ENCODE data around the gene SLC26A11.
A peak's percentile ranks its signal among the peaks of the same experiment; 100 is the strongest.

SLC26A11 gene

DNA sequence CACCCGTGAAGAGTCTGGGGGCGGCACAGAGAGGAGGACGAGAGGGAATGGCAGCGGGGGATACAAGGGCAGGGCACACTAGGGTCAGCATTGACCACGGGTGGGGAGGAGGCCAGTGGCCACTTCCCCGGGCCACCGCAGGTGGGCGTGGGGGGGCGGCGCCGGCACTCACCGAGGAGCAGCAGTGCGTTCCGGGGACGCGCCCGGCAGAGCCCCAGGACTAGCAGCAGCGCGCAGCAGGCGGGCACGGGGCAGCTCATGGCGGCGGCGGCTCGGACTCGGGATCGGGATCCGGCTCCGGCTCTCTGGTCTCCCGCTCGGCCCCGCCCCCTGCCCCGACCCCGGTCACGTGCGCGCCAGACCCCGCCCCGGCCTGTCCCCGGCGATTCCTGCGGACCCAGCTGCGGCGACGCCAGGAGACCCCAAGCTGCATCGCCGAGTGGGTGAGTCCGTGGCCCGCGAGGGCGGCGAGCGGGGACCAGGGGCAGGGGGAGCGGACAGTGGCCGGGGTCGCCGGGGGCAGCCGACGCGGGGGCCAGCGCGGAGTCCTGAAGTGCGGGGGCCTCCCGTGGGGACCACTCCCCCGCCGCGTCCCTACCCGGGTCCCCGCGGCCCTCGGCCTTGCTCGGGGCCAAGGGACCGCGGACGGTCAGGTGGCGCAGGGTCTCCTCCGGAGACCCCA lies at the start of gene SLC26A11, which contains the start of gene SGSH:
Gene SLC26A11 (plus strand): TSS at position 374 of the 682 bp plus-strand sequence. CDS start 1,134 bp downstream, outside the sequence.
Gene SGSH (minus strand): TSS at position 280 of the 682 bp plus-strand sequence. CDS start 20 bp downstream, at position 260.
- peak; percentile 73 for DNase-seq (ENCODE audit: low read depth)

DNA sequence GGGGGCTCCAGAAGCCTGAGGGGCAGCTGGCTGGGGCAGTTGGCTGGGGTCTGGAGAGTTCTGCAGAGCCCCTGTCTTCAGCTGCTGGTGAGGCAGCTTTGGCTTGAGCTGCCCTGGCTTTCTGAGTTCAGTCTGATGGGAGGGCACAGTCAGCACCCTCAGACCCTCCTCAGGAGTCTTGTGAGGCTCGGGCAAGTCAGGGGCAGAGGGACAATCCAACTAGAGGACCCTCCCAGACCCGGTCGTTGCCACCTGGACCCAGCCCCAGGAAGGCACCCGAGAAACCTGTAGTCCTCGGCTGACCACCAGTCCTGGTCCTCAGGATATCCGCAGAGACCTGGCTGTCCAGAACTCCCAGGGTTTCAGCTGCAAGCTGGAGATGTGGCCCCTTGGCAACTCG lies 48.5 kb upstream of the SLC26A11 start:
- no peak for DNase-seq (ENCODE audit: low read depth)

DNA sequence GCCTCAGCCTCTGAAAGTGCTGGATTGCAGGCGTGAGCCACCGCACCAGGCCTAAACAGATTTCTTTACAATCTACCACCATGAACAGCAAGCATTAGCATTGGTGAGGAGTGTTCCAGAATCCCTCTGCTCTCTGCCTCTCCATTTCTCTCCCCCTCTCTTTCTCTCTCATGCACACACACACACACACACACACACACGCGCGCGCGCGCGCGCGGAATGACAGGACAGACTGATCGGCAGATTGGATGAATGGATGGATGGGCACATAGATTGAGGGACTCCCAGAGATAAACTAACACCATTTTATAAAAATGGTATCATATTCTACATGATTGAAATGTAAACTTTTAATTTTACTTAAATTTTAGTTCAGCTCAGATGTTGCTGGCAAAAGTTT lies 47.1 kb upstream of the SLC26A11 start:
- DNase-seq (ENCODE audit: low read depth): no peak

DNA sequence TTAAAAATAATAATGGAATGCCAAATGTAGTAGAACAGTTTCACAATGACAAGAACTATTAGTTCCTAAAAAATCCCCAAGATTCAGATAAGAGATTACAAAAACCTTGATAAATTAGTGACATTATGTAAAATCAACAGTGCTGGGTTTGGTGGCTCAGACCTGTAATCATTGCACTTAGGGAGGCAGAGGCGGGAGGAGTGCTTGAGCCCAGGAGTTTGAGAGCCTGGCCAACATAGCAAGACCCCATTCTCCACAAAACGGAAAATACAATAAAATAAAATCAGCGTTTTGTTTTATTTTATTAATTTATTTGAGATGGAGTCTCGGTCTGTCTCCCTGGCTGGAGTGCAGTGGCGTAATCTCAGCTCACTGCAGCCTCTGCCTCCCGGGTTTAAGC lies 46.3 kb upstream of the SLC26A11 start:
- DNase-seq (ENCODE audit: low read depth): no peak

DNA sequence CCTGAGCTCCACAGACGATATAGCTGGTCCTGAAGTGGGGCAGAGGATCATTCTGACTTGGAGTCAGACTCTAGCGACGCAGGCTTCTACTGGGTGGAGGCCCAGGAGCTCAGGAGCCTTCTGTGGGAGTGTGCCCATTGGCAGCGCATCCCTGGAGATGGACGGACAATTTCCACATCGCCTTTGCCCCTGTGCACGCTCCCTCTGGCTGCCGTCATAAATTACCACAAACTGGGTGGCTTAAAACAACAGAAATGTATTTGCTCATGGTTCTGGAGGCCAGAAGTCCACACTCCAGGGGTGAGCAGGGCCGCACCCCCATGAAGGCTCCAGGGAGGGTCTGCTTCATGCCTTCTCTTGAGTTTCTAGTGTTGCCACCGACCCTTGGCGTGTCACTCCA lies 43.5 kb upstream of the SLC26A11 start:
- DNase-seq (ENCODE audit: low read depth): no peak

DNA sequence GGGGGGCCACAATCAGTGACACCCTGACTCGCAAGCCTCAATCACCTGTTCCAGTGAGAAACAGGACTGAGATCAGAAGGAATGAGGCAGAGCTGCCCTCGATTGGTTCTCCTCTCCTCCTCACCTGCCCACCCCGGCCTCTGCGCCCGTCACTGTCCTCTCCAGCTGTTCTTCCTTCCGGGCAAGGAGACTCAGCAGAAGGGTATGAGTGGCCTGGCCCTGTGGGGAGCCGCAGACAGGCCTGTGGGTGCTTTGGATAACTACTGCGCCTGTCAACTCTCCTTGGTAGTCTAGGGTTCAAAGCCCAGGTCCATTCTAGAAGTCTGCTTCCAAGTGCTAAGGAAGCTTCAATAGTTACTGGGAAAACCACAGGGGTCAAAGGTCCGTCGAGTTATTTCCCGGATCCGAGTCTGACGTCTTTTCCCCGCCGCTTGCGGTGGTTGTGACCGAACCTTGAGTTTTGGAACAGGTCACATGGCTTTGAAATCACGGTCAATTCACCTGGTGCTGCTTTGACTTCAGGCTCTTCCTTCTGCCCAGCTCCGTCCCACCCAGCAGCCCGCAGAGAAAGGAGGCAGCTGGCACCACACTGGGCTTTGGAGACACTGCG lies 42.1 kb upstream of the SLC26A11 start:
- no peak for DNase-seq (ENCODE audit: low read depth)

GRCh38 chr17:80180192-80180591 lies 40.0 kb upstream of the SLC26A11 start:
- DNase-seq (ENCODE audit: low read depth): no peak

GRCh38 chr17:80181431-80181830 lies 38.8 kb upstream of the SLC26A11 start:
- no peak for DNase-seq (ENCODE audit: low read depth)

DNA sequence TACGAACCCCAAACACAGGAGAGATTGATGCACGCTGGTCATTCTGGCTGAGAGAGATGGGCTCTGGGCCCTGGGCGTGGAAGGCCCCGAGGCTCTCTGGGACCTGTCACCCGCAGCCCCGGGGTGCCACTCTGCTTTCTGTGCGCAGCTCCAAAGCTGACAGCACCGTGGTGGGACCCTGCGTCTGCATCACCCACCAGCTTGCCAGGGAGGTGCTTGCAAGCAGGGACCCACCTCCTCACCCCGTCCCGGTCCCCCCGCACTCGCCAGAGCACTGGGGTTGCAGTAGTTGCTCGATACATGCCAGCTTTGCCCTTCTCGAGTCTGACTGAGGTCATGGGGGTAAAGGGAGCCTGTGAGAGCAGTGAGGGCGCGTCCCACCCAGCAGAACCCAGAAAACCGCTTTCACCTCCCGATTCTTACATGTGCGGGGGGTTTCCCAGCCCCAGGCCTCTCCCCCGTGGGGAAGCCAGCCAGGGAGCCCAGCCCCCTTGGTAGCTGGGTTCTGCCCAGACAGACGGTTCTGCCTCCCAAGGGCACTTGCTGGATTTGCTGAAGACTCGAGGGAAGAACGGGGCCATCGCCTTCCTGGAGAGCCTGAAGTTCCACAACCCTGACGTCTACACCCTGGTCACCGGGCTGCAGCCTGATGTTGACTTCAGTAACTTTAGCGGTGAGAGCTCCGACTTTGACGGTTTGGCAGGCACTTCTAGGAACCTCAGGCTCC lies 37.9 kb upstream of the SLC26A11 start:
- no peak for DNase-seq (ENCODE audit: low read depth)

DNA sequence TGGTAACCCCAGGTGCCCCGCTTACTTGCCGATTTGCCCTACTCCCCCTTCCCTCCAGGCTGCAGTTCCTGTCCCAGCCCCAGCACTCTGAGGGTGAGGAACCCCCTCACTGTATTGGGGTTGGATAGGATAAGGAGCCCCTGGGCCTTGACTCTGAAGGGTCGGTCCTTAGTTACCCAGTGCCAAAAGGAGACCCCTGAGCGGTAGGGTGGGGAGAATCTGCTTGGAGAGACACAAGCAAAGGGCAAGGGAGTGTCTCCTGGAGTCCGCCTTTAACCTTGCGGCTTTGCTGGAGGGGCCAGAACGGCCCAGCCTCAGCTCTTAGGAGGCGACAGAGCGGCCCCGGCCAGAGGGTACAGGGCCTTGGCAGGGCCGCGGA lies 37.4 kb upstream of the SLC26A11 start:
- DNase-seq (ENCODE audit: low read depth): no peak

GRCh38 chr17:80183581-80184422 lies 36.4 kb upstream of the SLC26A11 start:
- DNase-seq (ENCODE audit: low read depth): no peak

GRCh38 chr17:80184423-80184714 lies 35.9 kb upstream of the SLC26A11 start:
- DNase-seq (ENCODE audit: low read depth): no peak

GRCh38 chr17:80185968-80186367 lies 34.3 kb upstream of the SLC26A11 start:
- no peak for DNase-seq (ENCODE audit: low read depth)

DNA sequence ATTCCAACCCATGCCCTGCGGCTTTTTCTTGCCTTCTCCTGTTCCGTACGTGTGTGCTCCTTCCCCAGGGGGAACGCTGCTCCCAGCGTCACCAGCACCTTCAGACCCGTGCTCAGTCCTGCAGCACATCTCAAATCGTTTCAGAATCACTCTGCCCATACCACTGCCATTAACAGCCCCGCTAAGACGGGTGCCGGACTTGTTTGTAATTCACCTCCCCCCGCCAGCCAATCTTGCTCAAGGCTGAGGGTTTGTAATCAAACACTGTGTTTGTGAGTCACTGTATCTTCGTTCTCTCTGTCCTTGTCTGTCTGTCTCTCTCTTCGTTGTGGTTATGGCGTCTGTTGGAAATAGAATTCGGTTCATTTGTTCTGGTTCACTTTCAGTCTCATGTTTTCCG lies 33.1 kb upstream of the SLC26A11 start:
- peak; percentile 47 for DNase-seq (ENCODE audit: low read depth)

GRCh38 chr17:80187515-80187941 lies 32.7 kb upstream of the SLC26A11 start:
- DNase-seq (ENCODE audit: low read depth): peak; percentile 37

DNA sequence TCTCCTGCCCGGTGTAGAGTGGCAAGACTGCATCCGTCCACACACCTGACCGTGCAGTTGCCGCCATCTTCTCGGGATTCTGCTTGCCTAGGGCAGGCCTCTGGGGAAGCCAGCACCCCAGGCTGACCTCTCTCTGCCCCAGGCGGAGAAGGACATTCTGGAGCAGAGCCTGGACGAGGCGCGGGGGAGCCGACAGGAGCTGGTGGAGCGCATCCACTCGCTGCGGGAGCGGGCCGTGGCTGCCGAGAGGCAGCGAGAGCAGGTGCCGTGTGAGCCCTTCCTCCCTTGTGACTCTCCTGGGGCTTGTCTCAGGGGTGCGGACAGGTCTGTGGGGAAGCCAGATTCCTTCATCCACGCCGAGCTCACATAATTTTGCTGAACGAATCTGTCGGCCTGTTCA lies 30.6 kb upstream of the SLC26A11 start:
- DNase-seq (ENCODE audit: low read depth): no peak

GRCh38 chr17:80190716-80191115 lies 29.5 kb upstream of the SLC26A11 start:
- no peak for DNase-seq (ENCODE audit: low read depth)

DNA sequence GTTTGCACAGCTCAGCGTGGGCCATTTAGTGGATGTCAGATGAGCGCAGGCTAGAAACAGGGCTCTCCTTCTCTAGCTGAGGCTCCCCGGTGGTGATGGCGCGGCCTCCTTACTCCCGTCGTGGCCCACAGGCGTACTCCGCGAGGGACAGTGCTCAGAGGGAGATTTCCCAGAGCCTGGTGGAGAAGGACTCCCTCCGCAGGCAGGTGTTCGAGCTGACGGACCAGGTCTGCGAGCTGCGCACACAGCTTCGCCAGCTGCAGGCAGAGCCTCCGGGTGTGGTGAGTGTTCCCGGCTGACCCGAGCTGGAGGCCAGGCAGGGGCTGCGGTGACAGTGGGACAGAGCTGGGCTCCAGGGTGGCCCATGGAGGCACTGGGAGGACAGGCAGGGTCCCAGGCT lies 29.0 kb upstream of the SLC26A11 start:
- DNase-seq (ENCODE audit: low read depth): no peak

GRCh38 chr17:80191865-80192661 lies 28.2 kb upstream of the SLC26A11 start:
- DNase-seq (ENCODE audit: low read depth): no peak

- no peak for DNase-seq (ENCODE audit: low read depth)
Measured at GRCh38 chr17:80195141-80195540, 25.1 kb upstream of the SLC26A11 start.

- peak; percentile 26 for DNase-seq (ENCODE audit: low read depth)
Measured at GRCh38 chr17:80195671-80196529, 24.3 kb upstream of the SLC26A11 start.
